Endodermal cell (in vitro differentiated cells): ENCODE results near the gene TATDN2. TPM values are rescaled to one million over a fixed set of nuclear protein-coding genes. Genes with fewer than 3 reads are reported as not detected.

Source experiments
- DNase-seq: peaks from one replicate; pipeline ENCODE4 v3.0.0-alpha.2; 2017
- H3K27ac ChIP-seq: 2 replicates; pipeline ENCODE4 v1.5.1; 2013; ENCODE audit warnings: mild to moderate bottlenecking, low read depth, low read length, moderate library complexity
- H3K27me3 ChIP-seq: 2 replicates; pipeline ENCODE4 v1.6.1; 2013; ENCODE audit warnings: mild to moderate bottlenecking, low read length, moderate library complexity; ENCODE audit not compliant: insufficient read depth, control insufficient read depth, poor library complexity, severe bottlenecking
- H3K36me3 ChIP-seq: 2 replicates; pipeline ENCODE4 v1.7.0; 2013; ENCODE audit warnings: mild to moderate bottlenecking, low read length, moderate library complexity; ENCODE audit not compliant: control insufficient read depth, insufficient read depth
- H3K4me1 ChIP-seq: one replicate; pipeline ENCODE4 v1.7.0; 2013; ENCODE audit warnings: low read length; ENCODE audit not compliant: control insufficient read depth, insufficient read depth
- H3K4me3 ChIP-seq: 2 replicates; pipeline ENCODE4 v1.5.1; 2013; ENCODE audit warnings: mild to moderate bottlenecking, low read length, moderate library complexity
- H3K9ac ChIP-seq: 2 replicates; pipeline ENCODE4 v1.6.1; 2013; ENCODE audit warnings: mild to moderate bottlenecking, low read length, moderate library complexity; ENCODE audit not compliant: poor library complexity, severe bottlenecking; ENCODE audit errors: extremely low read depth
- H3K9me3 ChIP-seq: 2 replicates; pipeline ENCODE4 v1.6.1; 2013; ENCODE audit warnings: mild to moderate bottlenecking, low read length, moderate library complexity; ENCODE audit not compliant: control insufficient read depth
- H3K27ac Mint-ChIP-seq: 2 replicates; pipeline ENCODE4 v1.8.0; 2020; ENCODE audit warnings: mixed read lengths
- H3K27me3 Mint-ChIP-seq: 2 replicates; pipeline ENCODE4 v1.8.0; 2021; ENCODE audit warnings: mild to moderate bottlenecking, mixed read lengths; ENCODE audit not compliant: insufficient read depth
- H3K36me3 Mint-ChIP-seq: 2 replicates; pipeline ENCODE4 v1.8.0; 2020; ENCODE audit warnings: low read depth, mixed read lengths
- H3K4me1 Mint-ChIP-seq: 2 replicates; pipeline ENCODE4 v1.8.0; 2020; ENCODE audit warnings: mixed read lengths
- H3K4me3 Mint-ChIP-seq: 2 replicates; pipeline ENCODE4 v1.8.0; 2020; ENCODE audit warnings: mild to moderate bottlenecking, moderate library complexity, mixed read lengths
- H3K9me3 Mint-ChIP-seq: 2 replicates; pipeline ENCODE4 v1.8.0; 2020; ENCODE audit warnings: mild to moderate bottlenecking, mixed read lengths
- WGBS, 2 experiments: methylation state at CpG; one replicate each; pipeline versions ENCODE4 v1.1.5 to v1.1.7; 2013; ENCODE audit warnings: missing lambda C conversion rate in 2 of 2, mixed read lengths in 1 of 2; ENCODE audit not compliant: insufficient coverage in 1 of 2, insufficient read length in 1 of 2; 5-methylcytosine and 5-hydroxymethylcytosine counted together
- total RNA-seq, 2 donors: library from RNA; stranded (reverse); fragmentation: NEBNext Ultra II Directional in 1 of 2; extraction: Animal tissue kit (Norgen Biotek cat#: 25700) in 1 of 2; gene quantifications; 2 replicates in 1 of 2; 3 replicates in 1 of 2; pipeline ENCODE4 v1.2.1, GENCODE V29; 2021
- TF ChIP-seq, protein P1 (sequence below): fragments of 200-600 bp; sonication (generic); conservative IDR thresholded peaks from 2 replicates; pipeline ENCODE4 v1.5.0; 2021; ENCODE audit warnings: antibody characterized with exemption, mild to moderate bottlenecking

TATDN2 gene
- total RNA-seq, 2 donors from 2014 or later: 34.0 to 34.1 TPM

DNA sequence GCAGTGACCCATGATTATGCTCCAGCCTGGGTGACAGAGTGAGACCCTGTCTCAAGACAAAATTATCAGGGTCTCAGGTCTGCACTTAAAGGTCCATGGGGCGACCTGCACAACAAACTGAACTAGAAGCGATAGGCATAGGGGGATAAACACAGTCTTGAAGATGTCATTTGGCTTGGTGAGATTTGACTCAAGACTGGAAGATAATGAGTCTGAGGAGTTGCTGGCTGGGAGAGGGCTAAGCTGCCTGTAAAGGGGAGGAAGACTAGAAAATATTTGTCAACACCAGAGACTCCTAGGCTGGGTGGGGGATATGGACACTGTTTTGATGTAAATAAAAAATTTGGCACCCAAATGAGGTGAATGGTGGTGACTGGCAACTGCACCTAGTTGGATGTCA, 24.7 kb downstream of the TATDN2 start:
- TF ChIP-seq, protein P1, sequence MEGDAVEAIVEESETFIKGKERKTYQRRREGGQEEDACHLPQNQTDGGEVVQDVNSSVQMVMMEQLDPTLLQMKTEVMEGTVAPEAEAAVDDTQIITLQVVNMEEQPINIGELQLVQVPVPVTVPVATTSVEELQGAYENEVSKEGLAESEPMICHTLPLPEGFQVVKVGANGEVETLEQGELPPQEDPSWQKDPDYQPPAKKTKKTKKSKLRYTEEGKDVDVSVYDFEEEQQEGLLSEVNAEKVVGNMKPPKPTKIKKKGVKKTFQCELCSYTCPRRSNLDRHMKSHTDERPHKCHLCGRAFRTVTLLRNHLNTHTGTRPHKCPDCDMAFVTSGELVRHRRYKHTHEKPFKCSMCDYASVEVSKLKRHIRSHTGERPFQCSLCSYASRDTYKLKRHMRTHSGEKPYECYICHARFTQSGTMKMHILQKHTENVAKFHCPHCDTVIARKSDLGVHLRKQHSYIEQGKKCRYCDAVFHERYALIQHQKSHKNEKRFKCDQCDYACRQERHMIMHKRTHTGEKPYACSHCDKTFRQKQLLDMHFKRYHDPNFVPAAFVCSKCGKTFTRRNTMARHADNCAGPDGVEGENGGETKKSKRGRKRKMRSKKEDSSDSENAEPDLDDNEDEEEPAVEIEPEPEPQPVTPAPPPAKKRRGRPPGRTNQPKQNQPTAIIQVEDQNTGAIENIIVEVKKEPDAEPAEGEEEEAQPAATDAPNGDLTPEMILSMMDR: no peak
- no peak overlapping the region for H3K4me3 Mint-ChIP-seq
- H3K9me3 Mint-ChIP-seq: no peaks in the 10 kb centered on the region

DNA sequence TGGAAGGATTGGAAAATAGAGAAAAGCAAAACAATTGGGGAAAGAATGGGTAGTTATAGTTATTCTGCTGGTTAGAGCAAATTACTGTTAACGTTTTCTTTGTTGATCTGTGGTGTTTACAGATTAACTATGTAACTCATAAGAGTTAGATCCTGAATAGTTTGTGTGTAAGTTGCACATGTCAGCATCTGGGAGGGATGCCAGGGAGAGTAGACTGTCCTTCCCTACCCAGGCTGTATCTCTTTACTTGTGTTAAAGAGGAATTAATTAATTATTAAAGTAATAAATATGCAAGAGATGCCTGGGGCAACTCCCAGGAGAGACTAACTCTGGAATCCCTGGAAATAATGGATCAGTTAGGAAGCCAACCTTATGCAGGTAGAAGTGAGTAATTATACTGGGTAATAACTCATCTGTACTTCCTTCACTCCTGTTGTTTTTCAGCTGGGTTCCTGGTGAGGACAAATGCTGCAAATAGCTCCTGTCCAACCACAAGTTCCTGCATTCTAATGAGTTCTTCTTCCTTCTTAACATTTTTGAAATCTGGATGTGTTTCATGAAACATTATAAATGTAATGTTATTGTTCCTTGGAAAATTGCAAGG, 25.5 kb downstream of the TATDN2 start:
- no peaks in the 10 kb centered on the region for H3K27me3 ChIP-seq
- 80 to 100% methylated on average over 1 of the region's 1 CpG for WGBS, 2 experiments
- H3K4me3 Mint-ChIP-seq: no peak overlapping the region
- H3K4me3 ChIP-seq: no peak overlapping the region
- no peaks in the 10 kb centered on the region for H3K9me3 Mint-ChIP-seq
- no peak overlapping the region for H3K9ac ChIP-seq
- peaks cover 43% of the 10 kb centered on the region for H3K36me3 ChIP-seq
- H3K27me3 Mint-ChIP-seq: no peaks in the 10 kb centered on the region
- TF ChIP-seq, protein P1: no peak
- H3K9me3 ChIP-seq: no peaks in the 10 kb centered on the region
- H3K36me3 Mint-ChIP-seq: peaks cover 35% of the 10 kb centered on the region
- H3K27ac ChIP-seq: no peak overlapping the region
- DNase-seq: no peak
- H3K27ac Mint-ChIP-seq: no peak overlapping the region
- H3K4me1 Mint-ChIP-seq: peaks cover 7% of the 10 kb centered on the region
- H3K4me1 ChIP-seq: no peaks in the 10 kb centered on the region

More for the DNA sequence above, 24.7 kb downstream of the TATDN2 start:
- Mint-ChIP-seq H3K36me3 (peaks cover 36% of the 10 kb centered on the region), H3K27me3 (no peaks in the 10 kb centered on the region), H3K4me1 (peaks cover 7% of the 10 kb centered on the region), H3K27ac (no peak overlapping the region)
- Histone ChIP-seq H3K4me3 (no peak overlapping the region), H3K36me3 (peaks cover 41% of the 10 kb centered on the region), H3K9me3 (no peaks in the 10 kb centered on the region), H3K4me1 (no peaks in the 10 kb centered on the region), H3K27me3 (no peaks in the 10 kb centered on the region), H3K9ac (no peak overlapping the region), H3K27ac (no peak overlapping the region)
- WGBS, 2 experiments: 92 to 94% methylated on average over 1 to 2 of the region's 2 CpGs
- no peak for DNase-seq

DNA sequence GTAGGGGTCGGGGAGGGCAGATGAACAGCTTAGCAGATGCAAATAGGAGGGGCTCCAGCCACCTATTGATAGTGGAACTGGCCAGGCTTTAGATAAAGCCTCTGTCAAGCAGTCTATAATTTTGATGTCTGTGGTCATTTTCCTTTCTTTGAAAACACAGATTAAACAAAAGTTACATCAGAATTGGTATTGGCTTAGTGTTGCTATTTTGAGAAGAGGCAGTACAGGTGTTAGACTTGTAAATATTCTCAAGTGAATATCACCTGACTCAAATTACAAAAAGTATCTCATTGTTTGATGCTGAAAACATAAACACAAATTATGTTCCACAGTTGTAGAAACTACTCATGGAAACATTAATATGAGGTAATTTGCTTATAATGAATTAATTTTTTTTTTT, 26.3 kb downstream of the TATDN2 start:
- Histone ChIP-seq H3K9me3 (no peaks in the 10 kb centered on the region), H3K36me3 (peaks cover 41% of the 10 kb centered on the region), H3K9ac (no peak overlapping the region), H3K4me3 (no peak overlapping the region), H3K27ac (no peak overlapping the region), H3K27me3 (no peaks in the 10 kb centered on the region), H3K4me1 (no peaks in the 10 kb centered on the region)
- WGBS, 2 experiments: 84% methylated on average over 1 of the region's 1 CpG; no CpG with 5 or more reads in 1 of the 2 experiments
- peaks cover 36% of the 10 kb centered on the region for H3K36me3 Mint-ChIP-seq
- no peaks in the 10 kb centered on the region for H3K27me3 Mint-ChIP-seq
- H3K4me3 Mint-ChIP-seq: no peak overlapping the region
- no peaks in the 10 kb centered on the region for H3K9me3 Mint-ChIP-seq
- H3K4me1 Mint-ChIP-seq: peaks cover 7% of the 10 kb centered on the region
- TF ChIP-seq, protein P1: no peak
- H3K27ac Mint-ChIP-seq: no peak overlapping the region
- no peak for DNase-seq
